ENCODE data around the gene GNAS-AS1.

GNAS-AS1 gene

DNA sequence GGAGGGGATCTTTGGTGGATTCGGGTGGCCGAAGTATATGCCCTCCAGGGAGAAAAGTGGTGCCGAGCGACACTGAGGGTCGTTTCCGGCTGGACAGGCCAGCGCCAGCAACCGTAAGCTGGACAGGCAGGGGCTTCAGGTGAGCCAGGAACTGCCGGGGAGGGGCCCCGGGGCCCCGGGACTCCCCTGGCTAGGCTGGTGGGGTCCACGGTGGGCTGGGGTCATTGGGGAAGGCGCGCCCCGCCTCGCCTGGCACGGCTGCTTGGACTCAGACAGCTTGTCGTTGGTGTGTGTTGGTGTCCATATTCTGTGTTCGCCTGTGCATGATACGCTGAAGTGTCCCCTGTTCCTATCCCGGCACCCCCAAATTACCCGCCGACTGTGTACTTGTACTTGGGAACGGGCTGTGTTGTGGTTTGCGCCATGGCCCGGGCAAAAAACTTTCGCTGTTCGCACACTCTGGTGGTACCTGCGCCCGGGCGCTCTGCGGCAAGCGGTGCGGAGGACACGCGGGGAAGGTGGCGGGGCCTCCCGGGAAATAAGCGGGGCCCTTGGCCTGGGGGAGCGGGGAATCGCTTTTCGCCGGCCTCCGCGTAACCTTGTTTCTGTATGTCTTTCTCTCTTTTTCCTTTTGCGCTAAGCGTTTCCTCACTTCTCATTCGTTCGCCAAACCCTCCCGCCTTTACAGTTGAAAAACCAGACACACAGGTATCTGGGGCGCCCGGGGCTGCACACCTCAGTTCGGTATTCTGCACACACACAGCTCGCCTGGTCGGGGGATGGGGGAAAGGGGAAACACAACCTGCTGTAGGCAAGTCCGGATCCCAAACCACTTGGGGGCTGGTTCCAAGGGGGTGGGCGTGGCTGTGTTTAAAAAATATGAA lies 5.0 kb upstream of the GNAS-AS1 start:
- no peak for DNase-seq (ENCODE audit: low spot score)

DNA sequence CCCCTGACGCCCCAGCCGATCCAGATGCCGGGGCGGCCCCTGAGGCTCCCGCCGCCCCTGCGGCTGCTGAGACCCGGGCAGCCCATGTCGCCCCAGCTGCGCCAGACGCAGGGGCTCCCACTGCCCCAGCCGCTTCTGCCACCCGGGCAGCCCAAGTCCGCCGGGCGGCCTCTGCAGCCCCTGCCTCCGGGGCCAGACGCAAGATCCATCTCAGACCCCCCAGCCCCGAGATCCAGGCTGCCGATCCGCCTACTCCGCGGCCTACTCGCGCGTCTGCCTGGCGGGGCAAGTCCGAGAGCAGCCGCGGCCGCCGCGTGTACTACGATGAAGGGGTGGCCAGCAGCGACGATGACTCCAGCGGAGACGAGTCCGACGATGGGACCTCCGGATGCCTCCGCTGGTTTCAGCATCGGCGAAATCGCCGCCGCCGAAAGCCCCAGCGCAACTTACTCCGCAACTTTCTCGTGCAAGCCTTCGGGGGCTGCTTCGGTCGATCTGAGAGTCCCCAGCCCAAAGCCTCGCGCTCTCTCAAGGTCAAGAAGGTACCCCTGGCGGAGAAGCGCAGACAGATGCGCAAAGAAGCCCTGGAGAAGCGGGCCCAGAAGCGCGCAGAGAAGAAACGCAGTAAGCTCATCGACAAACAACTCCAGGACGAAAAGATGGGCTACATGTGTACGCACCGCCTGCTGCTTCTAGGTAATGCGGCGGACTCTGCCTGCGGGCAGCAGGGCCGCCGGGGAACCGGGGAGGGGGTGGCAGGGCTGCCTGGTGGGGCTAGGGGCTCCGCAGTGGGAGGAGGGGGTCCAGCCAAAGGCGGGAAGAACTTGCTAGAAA lies 4.2 kb upstream of the GNAS-AS1 start:
- DNase-seq (ENCODE audit: low spot score), result no peak

DNA sequence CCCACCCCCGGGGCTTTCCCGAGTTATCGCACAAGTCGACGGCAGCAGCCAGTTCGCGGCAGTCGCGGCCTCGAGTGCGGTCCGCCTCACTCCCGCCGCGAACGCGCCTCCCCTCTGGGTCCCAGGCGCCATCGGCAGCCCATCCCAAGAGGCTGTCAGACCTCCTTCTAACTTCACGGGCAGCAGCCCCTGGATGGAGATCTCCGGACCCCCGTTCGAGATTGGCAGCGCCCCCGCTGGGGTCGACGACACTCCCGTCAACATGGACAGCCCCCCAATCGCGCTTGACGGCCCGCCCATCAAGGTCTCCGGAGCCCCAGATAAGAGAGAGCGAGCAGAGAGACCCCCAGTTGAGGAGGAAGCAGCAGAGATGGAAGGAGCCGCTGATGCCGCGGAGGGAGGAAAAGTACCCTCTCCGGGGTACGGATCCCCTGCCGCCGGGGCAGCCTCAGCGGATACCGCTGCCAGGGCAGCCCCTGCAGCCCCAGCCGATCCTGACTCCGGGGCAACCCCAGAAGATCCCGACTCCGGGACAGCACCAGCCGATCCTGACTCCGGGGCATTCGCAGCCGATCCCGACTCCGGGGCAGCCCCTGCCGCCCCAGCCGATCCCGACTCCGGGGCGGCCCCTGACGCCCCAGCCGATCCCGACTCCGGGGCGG lies 3.4 kb upstream of the GNAS-AS1 start:
- no peak for DNase-seq (ENCODE audit: low spot score)

DNA sequence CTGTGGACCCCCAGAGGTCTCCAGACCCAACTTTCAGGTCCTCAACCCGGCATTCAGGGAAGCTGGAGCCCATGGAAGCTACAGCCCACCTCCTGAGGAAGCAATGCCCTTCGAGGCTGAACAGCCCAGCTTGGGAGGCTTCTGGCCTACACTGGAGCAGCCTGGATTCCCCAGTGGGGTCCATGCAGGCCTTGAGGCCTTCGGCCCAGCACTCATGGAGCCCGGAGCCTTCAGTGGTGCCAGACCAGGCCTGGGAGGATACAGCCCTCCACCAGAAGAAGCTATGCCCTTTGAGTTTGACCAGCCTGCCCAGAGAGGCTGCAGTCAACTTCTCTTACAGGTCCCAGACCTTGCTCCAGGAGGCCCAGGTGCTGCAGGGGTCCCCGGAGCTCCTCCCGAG lies 2.8 kb upstream of the GNAS-AS1 start:
- no peak for DNase-seq (ENCODE audit: low spot score)

DNA sequence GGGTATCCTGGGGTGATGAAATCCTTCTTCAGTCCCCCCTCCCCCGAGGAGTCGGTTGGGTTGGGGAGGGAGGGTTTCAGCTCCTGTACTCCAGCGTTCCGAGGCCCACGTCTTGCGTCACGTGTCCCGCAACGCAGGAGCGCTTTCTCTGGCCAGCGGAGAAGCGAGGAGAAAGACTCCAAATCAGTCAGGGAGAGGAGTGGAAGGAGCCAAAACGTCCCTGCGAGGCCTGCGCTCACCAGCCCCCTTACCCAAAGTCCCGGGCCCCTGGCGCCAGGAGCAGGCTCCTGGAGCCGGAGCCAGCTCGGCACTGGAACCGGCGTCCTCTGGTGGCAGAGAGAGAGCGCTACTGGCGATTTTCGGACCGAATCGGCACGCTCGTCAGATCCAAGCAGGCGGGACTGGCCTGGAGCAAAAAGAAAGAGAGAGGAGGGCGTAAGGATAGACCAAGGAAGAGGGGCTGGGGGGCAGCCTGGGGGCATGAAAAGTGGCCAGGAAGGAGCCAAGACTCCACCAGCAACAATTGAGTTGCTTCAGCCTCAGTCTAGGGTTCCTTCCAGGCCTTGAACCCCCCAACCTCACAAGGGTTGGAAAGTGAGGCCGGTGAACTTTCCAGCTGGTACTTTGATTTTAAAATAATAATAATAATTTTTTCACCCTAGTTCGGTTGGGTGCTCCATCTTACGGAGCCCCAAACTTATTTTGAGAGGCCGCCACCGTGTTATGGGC lies 2.0 kb upstream of the GNAS-AS1 start, which contains the start of gene GNAS:
Gene GNAS, plus strand, starts transcription at position 174 of the 729 bp plus-strand sequence.
- no peak for DNase-seq (ENCODE audit: low spot score)

DNA sequence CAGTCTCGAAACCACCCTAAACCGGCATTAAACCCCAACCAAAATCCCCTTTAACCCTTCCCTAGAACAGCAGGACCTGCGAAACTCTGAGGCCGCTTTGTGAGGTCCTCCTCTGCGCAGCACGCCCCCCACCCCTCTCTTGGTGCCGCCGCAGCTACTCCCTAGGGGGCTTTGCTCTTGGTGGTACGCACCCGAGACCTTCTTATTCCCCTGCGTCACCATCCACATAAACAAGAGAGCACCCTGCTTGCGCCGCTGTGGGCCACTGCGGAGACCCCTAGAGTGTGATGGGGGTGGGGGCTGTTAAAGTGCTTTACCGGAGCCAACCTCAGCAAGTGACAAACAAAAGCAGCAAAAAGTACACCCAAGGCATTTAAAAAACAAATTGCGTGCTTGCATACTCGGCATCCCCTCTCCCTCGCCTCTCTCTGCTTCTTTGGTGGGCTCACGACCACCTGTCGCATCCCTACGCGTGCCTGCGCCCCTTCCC lies 1.3 kb upstream of the GNAS-AS1 start:
- DNase-seq (ENCODE audit: low spot score), result no peak

DNA sequence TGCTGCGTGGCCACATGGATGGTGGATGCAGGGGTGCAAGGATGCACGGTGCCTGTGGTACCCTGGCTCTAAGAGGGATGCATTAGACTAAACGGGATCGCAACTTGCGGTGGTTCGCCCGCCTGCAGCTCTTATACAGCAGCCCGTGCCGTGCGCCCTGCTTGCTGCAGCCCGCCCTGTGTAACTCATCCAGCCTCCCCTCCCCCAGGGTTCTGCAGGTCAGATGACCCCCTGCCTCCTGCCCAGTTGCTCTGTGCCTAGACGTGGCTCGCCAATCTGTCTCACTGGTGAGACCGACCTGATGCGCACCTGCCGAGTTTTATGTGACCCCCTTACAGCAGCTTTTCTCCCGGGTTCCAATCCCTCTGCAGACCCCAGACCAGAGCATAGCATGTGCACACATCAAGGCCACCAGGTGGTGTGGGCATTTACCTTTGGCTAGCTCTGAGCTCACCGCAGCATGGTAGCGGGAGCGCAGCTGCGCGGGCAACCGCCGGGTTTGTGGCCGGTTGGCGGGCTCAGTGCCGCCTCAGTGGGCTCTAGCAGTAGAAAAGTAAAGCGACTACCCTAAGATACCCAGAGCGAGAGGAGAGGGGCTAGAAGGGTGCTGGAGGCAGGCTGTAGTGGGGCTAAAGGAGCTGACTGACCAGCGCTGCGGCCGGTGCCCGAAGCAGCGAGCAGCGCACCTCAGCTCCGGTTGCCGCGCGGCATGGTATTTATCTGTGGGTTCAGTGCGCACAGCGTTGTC lies 693 bp upstream of the GNAS-AS1 start:
- DNase-seq (ENCODE audit: low spot score), result no peak

DNA sequence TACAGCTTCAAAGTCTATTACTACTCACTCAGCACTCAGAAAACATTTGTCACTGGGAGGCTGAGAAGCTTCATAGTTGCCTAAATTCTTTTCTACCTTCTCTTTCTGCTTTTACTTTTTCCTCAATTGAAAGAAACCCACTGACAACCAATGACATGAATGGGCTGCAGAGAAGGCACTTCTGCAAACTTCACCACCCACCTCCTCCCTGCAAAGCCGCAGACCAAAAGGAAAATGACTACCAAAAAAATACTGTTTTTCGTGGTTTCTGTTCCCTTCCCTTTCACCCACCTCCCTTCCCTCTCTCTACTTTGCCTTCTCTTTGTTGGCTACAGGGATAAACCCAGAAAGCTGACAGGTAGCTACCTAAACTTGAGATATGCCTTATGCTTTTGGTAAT lies 3.2 kb downstream of the GNAS-AS1 start:
- no peak for DNase-seq (ENCODE audit: low spot score)

DNA sequence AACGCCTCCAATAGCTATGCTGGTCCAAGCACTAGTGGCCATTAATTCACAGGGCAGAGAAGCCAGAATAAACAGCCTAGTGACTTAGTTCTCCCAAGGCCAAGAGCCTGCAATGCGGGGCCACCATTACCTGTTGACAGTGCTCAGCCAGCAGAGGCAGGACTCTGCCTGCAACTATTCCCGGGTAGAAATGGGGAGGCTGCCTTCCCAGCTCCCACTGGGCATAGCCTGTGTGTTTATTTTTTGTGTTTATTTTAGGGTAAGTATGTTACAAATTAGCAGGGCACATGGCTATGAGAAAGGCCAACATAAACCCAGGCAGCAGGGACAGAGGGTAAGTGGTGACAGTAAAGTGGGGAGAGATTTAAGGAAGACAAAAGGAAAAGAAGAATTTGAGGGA lies 5.0 kb downstream of the GNAS-AS1 start:
- no peak for DNase-seq (ENCODE audit: low spot score)

DNA sequence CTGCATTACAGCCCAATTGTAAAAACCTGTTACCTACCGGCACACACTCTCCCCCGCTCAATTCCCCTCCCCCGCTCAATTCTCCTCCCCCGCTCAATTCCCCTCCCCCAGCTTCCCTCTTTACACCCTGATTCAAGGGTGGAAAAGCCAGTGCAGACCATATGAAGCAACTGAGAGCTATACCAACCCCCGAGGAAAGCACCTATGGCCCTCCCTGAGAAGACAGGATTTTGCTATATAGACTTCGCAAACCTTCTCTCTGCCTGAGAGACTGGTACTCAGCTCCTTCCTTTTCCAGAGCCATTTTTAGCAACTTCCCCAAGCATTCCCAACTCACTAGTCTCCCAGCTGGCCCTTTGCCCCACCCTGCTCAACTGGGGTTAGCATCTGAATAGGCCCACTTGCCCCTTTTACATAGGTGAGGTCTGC lies 7.6 kb downstream of the GNAS-AS1 start:
- no peak for DNase-seq (ENCODE audit: low spot score)

DNA sequence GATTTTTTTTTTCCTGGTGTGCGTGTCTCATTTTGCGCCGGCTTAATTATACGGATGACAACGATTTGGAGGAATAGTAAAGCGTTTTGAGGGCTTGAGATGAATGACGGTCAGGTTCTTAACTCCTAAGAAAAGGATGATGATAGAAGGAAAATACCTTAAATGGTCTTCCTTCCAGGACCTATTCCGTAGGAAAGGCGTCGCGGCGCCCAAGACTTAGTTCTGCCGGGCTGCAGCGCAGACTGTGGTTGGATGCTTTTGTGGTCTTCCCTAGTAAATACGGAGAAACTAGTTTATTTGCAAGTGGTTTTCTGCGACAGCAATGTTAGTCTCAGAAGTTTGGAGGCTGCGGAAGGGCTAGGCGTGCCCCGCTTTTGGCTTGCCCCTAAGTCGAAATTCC lies 8.4 kb downstream of the GNAS-AS1 start:
- DNase-seq (ENCODE audit: low spot score), result no peak

DNA sequence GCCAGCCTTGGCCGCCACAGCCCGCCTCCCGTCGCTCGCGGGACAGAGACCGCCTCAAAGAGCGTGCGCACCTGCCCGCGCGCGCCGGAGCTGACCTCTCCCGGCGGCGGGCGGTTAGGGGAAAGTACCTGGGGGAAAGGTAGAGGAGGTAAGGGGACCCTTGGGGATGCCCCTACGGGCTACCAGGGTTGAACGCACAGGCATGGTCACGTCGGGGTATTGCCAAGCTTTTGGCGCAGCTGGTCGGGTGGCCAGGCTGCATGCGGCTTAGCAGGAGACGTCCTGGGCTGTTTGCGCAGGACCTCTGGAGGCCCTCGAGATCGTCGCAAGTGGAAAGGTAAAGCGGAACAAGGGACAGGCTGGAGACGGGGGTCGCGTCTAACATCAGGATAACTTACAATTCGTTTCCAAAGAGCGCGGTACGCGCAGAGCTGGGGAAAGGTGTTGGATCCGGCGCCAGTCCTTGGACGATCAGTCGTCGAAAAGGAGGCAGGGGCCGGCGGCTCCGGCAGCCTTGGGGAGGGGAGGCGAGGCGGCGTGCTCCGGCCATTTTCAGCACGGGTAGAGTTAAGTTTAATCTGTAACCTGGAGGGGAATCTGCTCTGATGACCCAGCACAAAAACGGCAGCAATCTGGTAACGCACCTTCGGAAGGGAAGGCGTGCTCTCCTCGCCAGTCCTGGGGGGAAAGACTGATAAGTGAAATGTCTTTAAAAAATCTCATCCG lies 9.0 kb downstream of the GNAS-AS1 start:
- no peak for DNase-seq (ENCODE audit: low spot score)

DNA sequence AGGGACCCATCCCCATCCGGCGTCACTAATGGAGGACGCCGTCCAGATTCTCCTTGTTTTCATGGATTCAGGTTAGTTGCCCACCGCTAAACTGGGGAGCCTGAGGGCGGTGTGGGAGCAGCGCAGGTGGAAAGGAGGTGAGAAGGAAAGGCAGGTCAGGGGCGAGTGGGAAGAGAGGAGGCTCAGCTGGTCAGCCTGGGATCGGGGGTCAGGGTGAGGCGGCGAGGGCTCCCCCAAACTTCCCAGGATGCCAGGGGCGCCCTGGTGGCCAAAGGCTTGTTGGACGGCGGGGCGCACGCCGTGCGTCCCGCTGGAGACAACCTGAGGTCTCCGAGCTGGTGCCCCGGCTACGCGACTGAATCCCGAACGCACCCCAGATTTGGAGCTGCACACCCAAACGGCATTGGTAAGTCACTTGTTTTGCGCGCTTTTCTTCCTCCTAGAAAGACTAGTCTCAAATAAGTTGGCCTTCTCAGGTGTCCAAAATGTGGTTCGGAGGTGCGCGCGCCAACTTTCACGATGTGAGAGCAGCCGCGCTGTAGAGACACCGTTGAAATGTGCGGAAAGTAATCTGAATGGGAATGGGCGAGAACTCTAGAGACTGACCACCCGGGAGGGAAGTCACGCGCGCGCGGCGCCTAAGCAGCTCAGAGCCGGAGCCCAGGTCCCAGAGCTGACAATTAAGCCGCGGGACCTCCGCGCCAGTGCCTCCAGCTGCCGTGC lies 9.7 kb downstream of the GNAS-AS1 start:
- no peak for DNase-seq (ENCODE audit: low spot score)

DNA sequence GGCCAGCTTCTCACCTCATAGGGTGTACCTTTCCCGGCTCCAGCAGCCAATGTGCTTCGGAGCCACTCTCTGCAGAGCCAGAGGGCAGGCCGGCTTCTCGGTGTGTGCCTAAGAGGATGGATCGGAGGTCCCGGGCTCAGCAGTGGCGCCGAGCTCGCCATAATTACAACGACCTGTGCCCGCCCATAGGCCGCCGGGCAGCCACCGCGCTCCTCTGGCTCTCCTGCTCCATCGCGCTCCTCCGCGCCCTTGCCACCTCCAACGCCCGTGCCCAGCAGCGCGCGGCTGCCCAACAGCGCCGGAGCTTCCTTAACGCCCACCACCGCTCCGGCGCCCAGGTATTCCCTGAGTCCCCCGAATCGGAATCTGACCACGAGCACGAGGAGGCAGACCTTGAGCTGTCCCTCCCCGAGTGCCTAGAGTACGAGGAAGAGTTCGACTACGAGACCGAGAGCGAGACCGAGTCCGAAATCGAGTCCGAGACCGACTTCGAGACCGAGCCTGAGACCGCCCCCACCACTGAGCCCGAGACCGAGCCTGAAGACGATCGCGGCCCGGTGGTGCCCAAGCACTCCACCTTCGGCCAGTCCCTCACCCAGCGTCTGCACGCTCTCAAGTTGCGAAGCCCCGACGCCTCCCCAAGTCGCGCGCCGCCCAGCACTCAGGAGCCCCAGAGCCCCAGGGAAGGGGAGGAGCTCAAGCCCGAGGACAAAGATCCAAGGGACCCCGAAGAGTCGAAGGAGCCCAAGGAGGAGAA lies 10.5 kb downstream of the GNAS-AS1 start:
- DNase-seq (ENCODE audit: low spot score), result no peak

DNA sequence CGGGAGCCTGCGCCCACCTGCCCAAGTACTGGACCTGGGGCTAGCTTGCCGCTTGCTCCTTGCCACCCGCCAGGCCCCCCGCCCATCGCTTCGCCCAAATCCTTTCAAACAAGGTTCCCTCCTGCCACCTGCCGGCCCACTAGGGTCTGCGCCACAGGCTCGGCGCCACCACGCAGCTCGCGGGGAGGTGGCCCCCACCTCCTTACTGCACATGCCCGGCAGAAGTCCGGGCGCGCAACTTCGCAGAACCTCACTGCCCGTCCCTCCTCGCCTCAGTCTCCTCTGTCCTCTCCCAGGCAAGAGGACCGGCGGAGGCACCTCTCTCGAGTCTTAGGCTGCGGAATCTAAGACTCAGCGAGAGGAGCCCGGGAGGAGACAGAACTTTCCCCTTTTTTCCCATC lies 11.2 kb downstream of the GNAS-AS1 start:
- DNase-seq (ENCODE audit: low spot score), result no peak

DNA sequence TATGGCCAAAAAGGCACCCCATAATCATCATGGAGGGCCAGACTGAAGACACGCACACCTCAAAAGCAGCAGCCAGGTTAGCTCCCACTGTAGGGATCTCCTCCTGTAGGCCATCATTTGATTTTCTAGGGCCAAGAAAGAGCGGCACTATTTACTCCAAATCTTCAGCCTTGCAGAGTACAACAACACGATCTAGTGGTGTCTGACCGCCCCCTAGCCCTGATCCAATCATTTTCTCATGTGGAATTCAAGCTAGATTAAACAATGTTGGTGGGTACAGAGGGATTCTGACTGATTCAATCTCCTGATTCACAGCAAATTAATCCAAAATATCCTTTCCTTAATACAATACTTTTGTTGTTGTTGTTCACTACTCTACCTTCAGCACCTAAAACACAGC lies 12.5 kb downstream of the GNAS-AS1 start:
- DNase-seq (ENCODE audit: low spot score), result no peak

DNA sequence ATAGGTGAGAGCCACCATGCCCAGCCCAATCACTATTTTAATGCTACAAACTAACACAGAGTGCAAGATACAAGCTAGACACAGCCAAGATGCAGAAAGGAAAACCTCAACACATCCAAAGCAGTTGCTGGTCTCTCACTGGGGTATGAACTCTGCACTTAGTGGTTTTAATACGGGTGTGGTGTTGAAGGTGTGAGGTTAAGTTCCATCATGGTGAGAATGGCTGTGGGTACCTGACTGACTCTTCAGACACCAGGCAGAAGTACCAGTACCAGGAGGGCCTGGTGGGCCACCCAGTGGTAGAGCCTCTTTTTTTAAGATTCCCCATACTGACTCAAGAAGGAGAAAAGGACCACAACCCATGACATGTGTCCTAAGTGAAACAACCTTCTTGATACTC lies 13.0 kb downstream of the GNAS-AS1 start:
- no peak for DNase-seq (ENCODE audit: low spot score)

DNA sequence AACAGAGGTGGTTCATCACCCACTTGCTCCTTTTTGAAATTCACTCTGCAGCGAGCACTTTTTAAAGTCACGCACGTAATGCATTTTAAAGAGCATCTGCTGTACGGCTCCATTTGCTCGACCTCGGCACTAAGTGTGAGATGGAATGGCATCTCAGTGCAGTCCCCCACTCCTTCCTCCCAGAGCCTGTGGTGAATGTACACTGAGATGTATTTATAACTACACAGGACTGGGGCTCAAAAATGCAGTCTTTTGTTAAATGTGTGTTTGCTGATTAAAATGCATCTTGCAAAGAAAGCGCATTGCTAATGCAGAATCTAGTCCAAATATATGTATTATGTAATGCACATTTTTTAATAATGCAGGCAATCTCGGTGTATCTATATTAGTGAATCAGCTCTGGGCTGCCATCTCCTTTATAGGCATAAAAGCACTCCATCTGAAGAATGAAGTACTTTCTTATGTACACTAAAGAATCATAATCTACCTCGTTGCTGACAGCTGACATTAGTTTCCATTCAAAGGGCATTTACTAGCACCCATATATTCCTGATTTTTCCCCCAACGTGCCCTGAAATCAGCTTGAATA lies 14.0 kb downstream of the GNAS-AS1 start:
- no peak for DNase-seq (ENCODE audit: low spot score)

Data from LoVo (cell line).